ENCODE measurements around the gene KCP. TPM values are rescaled to one million over a fixed set of nuclear protein-coding genes. Genes with fewer than 3 reads are reported as not detected.

Gene KCP
- total and polyA plus RNA-seq, 4 experiments from 2014 or later: 0.39 to 0.55 TPM; not detected in 2

GRCh38 chr7:128829391-128830166, 80.9 kb downstream of the KCP start:
- Mint-ChIP-seq H3K27ac (peak overlapping the region in 1 of 7 donors; percentile 19), H3K4me3 (peak overlapping the region; percentile 31 to 75 (median 68)), H3K27me3 (peaks cover 21 to 37% of the 10 kb centered on the region in 2 donors), H3K9me3 (no peaks in the 10 kb centered on the region), H3K4me1 (peaks cover 7 to 14% (median 9%) of the 10 kb centered on the region in 4 donors), H3K36me3 (no peaks in the 10 kb centered on the region)
- Histone ChIP-seq H3K27ac (ENCODE audit: low read depth, low read length) (no peak overlapping the region), H3K4me1 (ENCODE audit: insufficient read depth, low read length) (peaks cover 19% of the 10 kb centered on the region), H3K36me3 (ENCODE audit: insufficient read depth, low read length) (no peaks in the 10 kb centered on the region), H3K9me3 (ENCODE audit: control insufficient read depth in 1 of 2, low read length in 2 of 2) (no peaks in the 10 kb centered on the region), H3K27me3 (ENCODE audit: insufficient read depth, low read length) (peaks cover 13% of the 10 kb centered on the region), H3K4me3 (ENCODE audit: low read length in 2 of 2) (no peak overlapping the region)
- POLR2A ChIA-PET (ENCODE audit: partially characterized antibody): no interaction called here
- DNase-seq: no peak
- CTCF ChIA-PET (ENCODE audit: partially characterized antibody): interaction anchor here (1.2 kb wide), 1 partner anchor 11 kb away, joined by 3 read pairs; no protein-coding TSS in a partner anchor
- intact Hi-C loops (cut with micrococcal nuclease): no loop called here

DNA sequence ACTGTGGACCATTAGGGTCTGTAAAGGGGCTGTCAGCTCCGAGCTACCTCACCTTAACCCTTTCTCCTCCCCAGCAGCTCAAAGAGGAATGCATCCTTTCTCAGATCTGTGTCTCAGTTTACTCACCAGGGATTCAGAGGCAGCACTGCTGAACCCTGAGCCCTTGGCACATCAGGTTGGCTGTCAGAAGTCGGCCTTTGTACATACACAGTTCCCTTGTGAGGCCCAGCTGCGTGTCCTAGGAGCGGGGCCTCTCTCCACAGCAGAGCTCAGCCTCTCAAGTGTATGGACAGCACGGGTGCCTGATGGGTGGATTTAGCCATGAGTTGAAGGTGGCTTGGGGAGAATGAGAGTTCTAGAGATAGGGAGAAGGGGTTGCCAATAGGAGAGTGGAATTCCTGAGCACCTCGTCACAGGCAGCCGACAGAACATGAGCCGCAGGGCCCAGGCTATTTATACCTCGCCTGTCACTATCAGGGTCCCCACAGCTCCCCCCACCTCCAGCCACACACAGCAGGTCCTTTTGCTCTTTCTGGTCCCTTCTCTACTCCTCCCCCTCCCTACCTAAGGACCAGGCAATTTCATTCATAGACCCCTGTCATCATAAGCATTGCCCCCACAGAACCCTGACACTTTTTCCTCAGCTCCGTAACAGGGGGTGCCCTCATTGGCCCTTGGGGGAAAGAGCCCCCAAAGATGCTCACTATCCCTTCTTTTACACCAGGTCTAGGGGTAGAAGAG, 82.4 kb downstream of the KCP start:
- peaks cover 13% of the 10 kb centered on the region for H3K27me3 ChIP-seq (ENCODE audit: insufficient read depth, low read length)
- CTCF ChIA-PET (ENCODE audit: partially characterized antibody): no interaction called here
- Mint-ChIP-seq H3K4me1 (peaks cover 7 to 14% (median 9%) of the 10 kb centered on the region in 4 donors), H3K4me3 (peak overlapping the region in 1 of 8 donors; percentile 17), H3K27me3 (peaks cover 21 to 38% of the 10 kb centered on the region in 2 donors), H3K27ac (no peak overlapping the region), H3K9me3 (no peaks in the 10 kb centered on the region), H3K36me3 (no peaks in the 10 kb centered on the region)
- no peak for DNase-seq
- peaks cover 19% of the 10 kb centered on the region for H3K4me1 ChIP-seq (ENCODE audit: insufficient read depth, low read length)
- H3K9me3 ChIP-seq (ENCODE audit: control insufficient read depth in 1 of 2, low read length in 2 of 2): no peaks in the 10 kb centered on the region
- POLR2A ChIA-PET (ENCODE audit: partially characterized antibody): no interaction called here
- H3K27ac ChIP-seq (ENCODE audit: low read depth, low read length): no peak overlapping the region
- H3K4me3 ChIP-seq (ENCODE audit: low read length in 2 of 2): no peak overlapping the region
- intact Hi-C loops (cut with micrococcal nuclease): no loop called here
- no peaks in the 10 kb centered on the region for H3K36me3 ChIP-seq (ENCODE audit: insufficient read depth, low read length)

DNA sequence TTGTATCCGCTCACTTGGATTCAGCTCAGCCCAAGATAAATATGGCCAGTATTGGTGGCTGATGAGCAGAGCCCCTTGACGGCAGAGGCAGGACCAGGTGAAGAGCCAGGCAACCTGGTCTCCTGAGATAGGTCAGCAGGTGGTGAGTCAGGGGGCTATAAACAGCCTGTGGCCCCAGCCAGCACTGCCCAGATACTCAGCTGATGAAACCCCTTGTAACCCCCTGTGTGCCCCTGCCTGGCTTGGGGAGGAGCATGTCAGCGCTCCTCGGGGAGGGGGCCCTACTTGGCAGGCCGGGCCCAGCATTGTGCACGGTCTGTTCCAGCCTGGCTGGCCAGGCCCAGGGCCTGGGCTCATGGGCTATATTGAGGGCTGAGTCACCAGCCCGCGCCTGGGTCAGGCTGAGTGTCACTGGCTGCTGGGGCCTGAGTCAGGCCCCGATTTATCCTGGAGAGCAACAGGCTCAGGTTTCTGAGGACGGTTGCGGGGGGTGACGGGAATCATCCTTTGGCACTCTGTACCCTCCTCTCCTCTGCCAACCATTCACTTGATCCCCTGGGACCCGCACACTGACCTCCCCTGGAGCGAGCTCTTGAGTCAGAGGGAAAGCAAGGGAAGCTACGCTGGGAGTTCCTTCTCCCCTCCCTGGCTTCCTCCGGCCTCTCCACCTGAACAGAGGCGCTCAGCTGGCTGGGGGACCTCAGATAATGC, 83.1 kb downstream of the KCP start:
- Histone ChIP-seq H3K9me3 (ENCODE audit: control insufficient read depth in 1 of 2, low read length in 2 of 2) (no peaks in the 10 kb centered on the region), H3K27ac (ENCODE audit: low read depth, low read length) (no peak overlapping the region), H3K27me3 (ENCODE audit: insufficient read depth, low read length) (peaks cover 13% of the 10 kb centered on the region), H3K4me3 (ENCODE audit: low read length in 2 of 2) (no peak overlapping the region), H3K36me3 (ENCODE audit: insufficient read depth, low read length) (no peaks in the 10 kb centered on the region), H3K4me1 (ENCODE audit: insufficient read depth, low read length) (peaks cover 19% of the 10 kb centered on the region)
- no peak for DNase-seq
- CTCF ChIA-PET (ENCODE audit: partially characterized antibody): no interaction called here
- peak overlapping the region in 1 of 7 donors; percentile 29 for H3K27ac Mint-ChIP-seq
- no peak overlapping the region for H3K4me3 Mint-ChIP-seq
- POLR2A ChIA-PET (ENCODE audit: partially characterized antibody): no interaction called here
- no peaks in the 10 kb centered on the region for H3K36me3 Mint-ChIP-seq
- H3K4me1 Mint-ChIP-seq: peaks cover 7 to 14% (median 9%) of the 10 kb centered on the region in 4 donors
- intact Hi-C loops (cut with micrococcal nuclease): no loop called here
- H3K9me3 Mint-ChIP-seq: no peaks in the 10 kb centered on the region
- peaks cover 21 to 39% of the 10 kb centered on the region in 2 donors for H3K27me3 Mint-ChIP-seq

DNA sequence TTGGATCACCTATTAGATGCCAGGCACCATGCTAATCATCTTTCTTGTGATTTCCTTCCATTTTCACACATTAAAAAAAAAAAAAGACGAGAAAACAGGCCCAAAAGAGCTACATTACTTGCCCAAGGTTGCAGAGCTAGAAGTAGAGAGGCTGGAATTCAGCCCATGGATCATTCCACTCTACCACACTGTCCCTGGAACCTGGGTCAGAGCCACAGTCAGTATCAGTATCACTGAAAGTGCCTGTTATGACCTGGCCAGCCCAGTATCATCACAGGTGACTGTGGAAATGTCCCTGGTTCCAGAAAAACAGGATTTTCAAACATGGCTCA, 83.6 kb downstream of the KCP start:
- DNase-seq: no peak
- Histone ChIP-seq H3K9me3 (ENCODE audit: control insufficient read depth in 1 of 2, low read length in 2 of 2) (no peaks in the 10 kb centered on the region), H3K27ac (ENCODE audit: low read depth, low read length) (no peak overlapping the region), H3K27me3 (ENCODE audit: insufficient read depth, low read length) (peaks cover 13% of the 10 kb centered on the region), H3K36me3 (ENCODE audit: insufficient read depth, low read length) (no peaks in the 10 kb centered on the region), H3K4me1 (ENCODE audit: insufficient read depth, low read length) (peaks cover 19% of the 10 kb centered on the region), H3K4me3 (ENCODE audit: low read length in 2 of 2) (no peak overlapping the region)
- Mint-ChIP-seq H3K4me1 (peaks cover 7 to 14% (median 9%) of the 10 kb centered on the region in 4 donors), H3K36me3 (no peaks in the 10 kb centered on the region), H3K9me3 (no peaks in the 10 kb centered on the region), H3K27me3 (peaks cover 23 to 39% of the 10 kb centered on the region in 2 donors), H3K4me3 (no peak overlapping the region), H3K27ac (peak overlapping the region in 1 of 7 donors; percentile 29)
- CTCF ChIA-PET (ENCODE audit: partially characterized antibody): no interaction called here
- POLR2A ChIA-PET (ENCODE audit: partially characterized antibody): no interaction called here
- intact Hi-C loops (cut with micrococcal nuclease): no loop called here

Other genes starting within 250 kb of the KCP start
- 1 to 10 TPM; 1.6 to 3.4 TPM for gene GARIN1A, start 238.4 kb downstream of the KCP start, total RNA-seq
- under 1 TPM in 1 of 2 donors, not detected in 1; 0.06 TPM for gene GARIN1A, start 238.4 kb downstream of the KCP start, polyA plus RNA-seq
- gene CALU, start 171.3 kb downstream of the KCP start, total RNA-seq: 10 to 100 TPM; 18.4 to 20.6 TPM
- 10 to 100 TPM; 23.3 to 24.2 TPM for gene CALU, start 171.3 kb downstream of the KCP start, polyA plus RNA-seq
- gene OPN1SW, start 134.9 kb downstream of the KCP start, total RNA-seq: not detected
- gene OPN1SW, start 134.9 kb downstream of the KCP start, polyA plus RNA-seq: not detected
- gene CCDC136, start 118.7 kb downstream of the KCP start, total RNA-seq: 10 to 100 TPM; 18.3 to 20.4 TPM
- gene CCDC136, start 118.7 kb downstream of the KCP start, polyA plus RNA-seq: 1 to 10 TPM in 1 of 2 donors, not detected in 1; 3.4 TPM
- under 1 TPM in 1 of 2 experiments, not detected in 1; 0.06 TPM for gene FLNC, start 80.3 kb downstream of the KCP start, total RNA-seq
- not detected for gene FLNC, start 80.3 kb downstream of the KCP start, polyA plus RNA-seq
- gene ATP6V1F, start 47.9 kb downstream of the KCP start, total RNA-seq: 10 to 100 TPM; 74.6 to 75.5 TPM
- gene ATP6V1F, start 47.9 kb downstream of the KCP start, polyA plus RNA-seq: 100 to 1,000 TPM; 274 to 392 TPM
- 1 to 10 TPM; 7.2 to 9.1 TPM for gene IRF5, start 27.2 kb upstream of the KCP start, total RNA-seq
- gene IRF5, start 27.2 kb upstream of the KCP start, polyA plus RNA-seq: 10 to 100 TPM; 14.4 to 27.8 TPM
- gene TNPO3, start 144.4 kb upstream of the KCP start, total RNA-seq: 10 to 100 TPM; 41.7 to 44.5 TPM
- gene TNPO3, start 144.4 kb upstream of the KCP start, polyA plus RNA-seq: 10 to 100 TPM; 34.4 to 41.1 TPM
- gene TSPAN33, start 234.0 kb upstream of the KCP start, total RNA-seq: 1 to 10 TPM in 1 of 2 experiments, under 1 TPM in 1; 0.83 to 1.0 TPM
- gene TSPAN33, start 234.0 kb upstream of the KCP start, polyA plus RNA-seq: 1 to 10 TPM in 1 of 2 donors, under 1 TPM in 1; 0.89 to 6.3 TPM